GM18508 (cell line): ENCODE results near the gene BDKRB2.

Experiments
- ATAC-seq: cut with Tn5 transposase; IDR thresholded peaks from one replicate; pipeline ENCODE4 v1.9.1; 2021; ENCODE audit warnings: moderate number of reproducible peaks; ENCODE audit not compliant: insufficient read depth, unreplicated experiment

The BDKRB2 gene

DNA sequence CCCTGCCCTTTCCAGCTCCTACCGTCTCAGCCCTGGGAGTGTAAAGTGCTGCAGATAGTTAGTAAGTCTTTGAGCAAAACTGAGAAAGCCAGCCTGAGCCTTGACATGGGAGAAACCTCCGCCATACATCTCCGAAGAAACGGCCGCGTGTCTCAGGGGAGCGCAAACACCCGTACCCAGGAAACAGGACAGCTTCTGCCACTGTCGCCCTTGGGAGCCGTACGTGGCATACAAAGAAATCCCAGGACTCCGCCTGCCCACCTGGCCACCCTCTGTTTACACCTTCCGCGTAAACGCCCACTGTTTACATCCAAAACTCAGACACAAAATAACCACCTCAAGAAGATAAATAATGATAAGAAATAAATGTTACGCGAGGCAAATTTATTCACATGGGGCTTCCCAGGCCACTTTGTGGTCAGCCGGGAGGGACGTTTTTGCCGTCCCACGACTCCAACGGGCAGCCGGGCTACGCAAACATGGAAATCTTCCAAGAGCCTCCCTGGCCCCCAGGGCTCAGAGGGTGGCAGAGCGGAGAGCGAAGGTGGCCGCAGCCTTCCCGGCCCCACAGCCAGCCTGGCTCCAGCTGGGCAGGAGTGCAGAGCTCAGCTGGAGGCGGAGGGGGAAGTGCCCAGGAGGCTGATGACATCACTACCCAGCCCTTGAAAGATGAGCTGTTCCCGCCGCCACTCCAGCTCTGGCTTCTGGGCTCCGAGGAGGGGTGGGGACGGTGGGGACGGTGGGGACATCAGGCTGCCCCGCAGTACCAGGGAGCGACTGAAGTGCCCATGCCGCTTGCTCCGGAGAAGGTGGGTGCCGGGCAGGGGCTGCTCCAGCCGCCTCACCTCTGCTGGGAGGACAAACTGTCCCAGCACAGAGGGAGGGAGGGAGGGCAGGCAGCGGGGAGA lies at the start of gene BDKRB2:
BDKRB2 (plus strand) TSS at position 689 of the 908 bp plus-strand sequence. CDS start 32,269 bp downstream, outside the sequence.
- ATAC-seq: no peak

DNA sequence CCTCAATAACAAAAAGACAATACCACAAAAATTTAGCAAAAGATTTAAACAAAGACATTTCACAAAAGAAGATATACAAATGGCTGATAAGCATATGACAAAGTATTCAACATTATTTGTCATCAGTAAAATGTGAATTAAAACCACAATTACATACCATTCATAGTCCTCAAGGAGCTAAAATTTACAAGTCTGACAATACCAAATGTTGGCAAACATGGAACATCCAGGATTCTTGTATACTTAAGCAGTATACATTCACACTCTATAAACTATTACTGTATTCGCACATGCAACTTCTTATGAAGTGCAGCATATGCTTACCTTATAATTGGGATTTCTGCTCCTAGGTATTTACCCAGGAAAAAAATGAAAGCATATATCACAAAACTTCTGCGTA lies 49.7 kb upstream of the BDKRB2 start:
- ATAC-seq: no peak

- ATAC-seq: no peak
Measured at GRCh38 chr14:96156804-96157760, 47.6 kb upstream of the BDKRB2 start.

DNA sequence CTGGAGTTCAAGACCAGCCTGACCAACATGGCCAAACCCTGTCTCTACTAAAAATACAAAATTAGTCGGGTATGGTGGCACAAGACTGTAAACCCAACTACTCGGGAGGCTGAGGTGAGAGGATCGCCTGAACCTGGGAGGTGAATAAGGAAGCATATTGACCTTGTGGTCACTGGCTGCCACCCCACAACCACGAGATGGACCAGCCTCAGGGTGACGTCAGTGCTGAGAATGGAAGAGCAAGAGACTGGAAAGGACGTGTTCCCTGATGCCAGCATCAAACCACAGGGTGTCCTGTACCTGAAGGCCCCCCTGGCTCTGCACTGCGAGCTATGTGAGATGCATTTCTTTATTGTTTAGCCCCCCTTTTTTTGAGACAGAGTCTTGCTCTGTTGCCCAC lies 45.9 kb upstream of the BDKRB2 start:
- ATAC-seq: no peak

- ATAC-seq: no peak
Measured at GRCh38 chr14:96160076-96160912, 44.3 kb upstream of the BDKRB2 start.

DNA sequence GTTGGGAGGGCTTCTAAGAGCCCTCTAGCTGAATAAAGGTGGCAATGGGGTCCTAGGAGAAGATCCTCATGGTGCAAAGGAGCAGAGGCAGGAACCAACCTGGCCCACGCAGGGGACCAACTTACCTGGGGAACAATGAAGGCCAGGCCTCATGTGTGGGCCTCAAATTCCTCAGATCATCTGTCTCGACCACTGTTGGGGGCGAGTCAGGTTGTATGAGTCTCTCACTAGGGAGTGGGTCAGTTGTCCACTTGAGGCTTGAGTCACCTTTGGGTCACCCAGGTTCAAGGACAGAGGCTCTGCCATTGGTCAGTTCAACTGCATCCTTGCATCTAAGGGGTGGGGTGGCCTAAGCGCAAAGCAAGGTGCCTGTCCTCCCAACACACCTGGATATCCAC lies 43.7 kb upstream of the BDKRB2 start:
- ATAC-seq: no peak

- ATAC-seq: no peak
Measured at GRCh38 chr14:96161636-96162035, 43.0 kb upstream of the BDKRB2 start.

DNA sequence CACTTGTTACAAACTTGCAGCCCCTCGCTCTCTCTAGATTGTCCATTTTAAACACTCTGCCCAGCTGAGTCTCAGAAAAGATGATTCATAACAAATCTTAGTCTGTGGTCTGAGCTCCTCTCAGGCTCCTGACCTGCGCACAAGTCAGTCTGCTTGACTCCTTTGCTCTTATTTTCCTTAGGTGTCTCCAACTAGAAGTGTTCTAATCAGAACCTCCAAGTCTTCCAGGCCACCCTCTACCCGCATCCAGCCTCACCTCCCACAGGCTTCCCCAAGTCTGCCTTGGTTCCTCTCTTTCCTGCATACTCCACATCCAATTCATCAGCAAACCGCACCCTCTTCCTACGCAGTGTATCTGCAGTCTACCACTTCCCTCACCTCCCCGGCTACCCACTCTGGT lies 42.4 kb upstream of the BDKRB2 start:
- no peak for ATAC-seq

- no peak for ATAC-seq
Measured at GRCh38 chr14:96162741-96163140, 41.9 kb upstream of the BDKRB2 start.

DNA sequence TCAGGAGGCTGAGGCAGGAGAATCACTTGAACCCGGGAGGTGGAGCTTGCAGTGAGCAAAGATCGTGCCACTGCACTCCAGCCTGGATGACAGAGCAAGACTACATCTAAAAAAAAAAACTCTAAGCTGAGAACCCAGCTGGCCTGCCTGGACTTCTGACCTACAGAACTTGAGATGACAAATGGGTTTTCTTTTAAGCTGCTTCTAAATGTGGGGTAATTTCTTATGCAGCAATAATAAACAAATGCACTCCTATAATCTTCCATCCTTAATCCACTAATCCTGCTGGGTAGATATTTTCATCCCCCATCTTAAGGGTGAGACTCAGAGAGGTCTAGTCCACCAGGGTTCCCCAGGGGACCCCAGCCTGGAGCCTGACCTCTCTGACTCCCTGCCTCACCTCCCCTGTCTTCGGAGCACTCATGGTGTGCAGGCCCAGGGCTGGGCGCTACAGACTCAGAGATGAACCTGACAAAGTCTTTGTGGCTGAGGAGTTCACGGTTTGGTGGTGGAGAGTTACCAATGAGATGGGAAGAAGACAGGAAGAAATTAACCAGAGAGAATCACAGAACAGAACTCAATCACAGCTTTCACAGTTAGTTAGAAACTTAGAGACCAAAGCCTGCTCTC lies 39.7 kb upstream of the BDKRB2 start:
- ATAC-seq: no peak

GRCh38 chr14:96165493-96166436 lies 38.9 kb upstream of the BDKRB2 start:
- no peak for ATAC-seq

- no peak for ATAC-seq
Measured at GRCh38 chr14:96166461-96167223, 38.0 kb upstream of the BDKRB2 start.

GRCh38 chr14:96167224-96168148 lies 37.2 kb upstream of the BDKRB2 start:
- no peak for ATAC-seq

GRCh38 chr14:96168581-96168980 lies 36.1 kb upstream of the BDKRB2 start:
- ATAC-seq: no peak

DNA sequence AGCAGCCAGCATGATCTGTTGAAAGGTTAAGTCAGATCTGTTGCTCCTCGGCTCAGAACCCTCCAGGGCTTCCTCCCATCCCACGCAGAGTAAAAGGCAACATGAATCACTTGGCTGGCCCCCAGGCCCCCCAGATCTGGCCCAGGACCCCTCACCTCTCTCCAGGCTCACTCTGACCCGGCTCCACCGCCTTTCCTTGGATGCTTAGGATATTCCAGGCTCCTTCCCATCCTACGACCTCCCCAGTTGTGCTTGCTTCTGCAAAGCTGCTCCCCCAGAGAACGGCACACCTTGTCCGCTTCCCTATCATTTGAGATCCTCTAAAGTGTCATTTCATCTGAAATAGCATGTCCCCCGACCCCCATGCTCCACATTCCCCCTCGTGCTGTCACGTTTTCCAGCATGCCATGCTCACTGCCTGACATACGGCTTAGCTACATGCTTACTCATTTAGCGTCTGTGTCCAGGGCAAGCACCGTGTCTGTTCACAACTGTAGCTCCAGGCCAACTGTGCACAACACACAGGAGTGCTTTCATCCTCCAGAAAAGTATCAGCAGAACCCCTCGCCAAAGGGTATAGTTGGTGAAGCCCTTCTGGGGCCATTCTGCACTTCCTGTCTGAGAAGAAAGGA lies 33.6 kb upstream of the BDKRB2 start:
- no peak for ATAC-seq
